A673 (cell line): ENCODE results near the gene ADRM1. TPM values are rescaled to one million over a fixed set of nuclear protein-coding genes. Genes with fewer than 3 reads are reported as not detected.

Source experiments
- BruUV-seq: library from RNA; stranded (reverse); fragments of 400-500 nt; replicated peaks from 2 replicates; lab custom pipeline; 2021; lab: Mats Ljungman, UMichigan
- CTCF ChIA-PET: fragments of 300-600 bp; sonication (Branson Sonifier 250); formaldehyde crosslinking; loops from one replicate; lab custom pipeline; 2022; ENCODE audit warnings: antibody characterized with exemption; lab: Charles Lee
- POLR2A ChIA-PET: fragments of 300-600 bp; sonication (Branson Sonifier 250); formaldehyde crosslinking; loops from one replicate; lab custom pipeline; 2022; ENCODE audit warnings: antibody characterized with exemption; ENCODE audit not compliant: low non-redundant PET; lab: Charles Lee
- DNase-seq: peaks from one replicate; pipeline ENCODE4 v3.0.0-alpha.2; 2015; ENCODE audit warnings: low spot score
- H3K27ac ChIP-seq: fragments of 200-600 bp; sonication (generic); 2 replicates; pipeline ENCODE4 v1.5.1; 2016; ENCODE audit warnings: mixed run types, low read depth, mild to moderate bottlenecking, mixed read lengths, antibody characterized with exemption, low read length; ENCODE audit not compliant: poor library complexity, severe bottlenecking
- H3K27me3 ChIP-seq: fragments of 200-600 bp; sonication (generic); replicated peaks from 2 replicates; pipeline ENCODE4 v1.6.1; 2017; ENCODE audit warnings: mixed run types, low read depth, mild to moderate bottlenecking, mixed read lengths, antibody characterized with exemption, low read length; ENCODE audit not compliant: insufficient read depth, poor library complexity
- H3K36me3 ChIP-seq: fragments of 200-600 bp; sonication (generic); 2 replicates; pipeline ENCODE4 v1.6.1; 2016; ENCODE audit warnings: mixed run types, mild to moderate bottlenecking, mixed read lengths, antibody characterized with exemption, low read length; ENCODE audit not compliant: insufficient read depth, poor library complexity, severe bottlenecking
- H3K4me1 ChIP-seq: fragments of 200-600 bp; sonication (generic); 2 replicates; pipeline ENCODE4 v1.6.1; 2017; ENCODE audit warnings: mixed run types, mild to moderate bottlenecking, mixed read lengths, antibody characterized with exemption, low read length; ENCODE audit not compliant: insufficient read depth, poor library complexity, severe bottlenecking
- H3K4me3 ChIP-seq: fragments of 200-600 bp; sonication (generic); 2 replicates; pipeline ENCODE4 v1.5.1; 2016; ENCODE audit warnings: low read depth, mixed run types, mild to moderate bottlenecking, mixed read lengths, low read length; ENCODE audit not compliant: poor library complexity, severe bottlenecking
- H3K9me3 ChIP-seq: fragments of 200-600 bp; sonication (generic); 2 replicates; pipeline ENCODE4 v1.6.1; 2016; ENCODE audit warnings: mixed run types, low read depth, mild to moderate bottlenecking, mixed read lengths, antibody characterized with exemption, low read length; ENCODE audit not compliant: poor library complexity, severe bottlenecking
- EZH2 ChIP-seq: fragments of 200-600 bp; sonication (generic); IDR thresholded peaks from 2 replicates; pipeline ENCODE4 v1.6.1; 2017; ENCODE audit warnings: borderline replicate concordance, low read depth, mild to moderate bottlenecking, mixed read lengths, antibody characterized with exemption, low read length; ENCODE audit not compliant: poor library complexity, severe bottlenecking
- intact Hi-C: fragments of 100-400 bp; cut with micrococcal nuclease; formaldehyde crosslinking; loops from one replicate; pipeline ENCODE4 v1.10.0; 2022; ENCODE audit not compliant: unreplicated experiment
- total RNA-seq: library from RNA; stranded (reverse); gene quantifications from 2 replicates; pipeline ENCODE4 v1.2.3, GENCODE V29; 2021
- TF ChIP-seq, protein P1 (sequence below): fragments of 300-800, 200-600 bp; sonication (generic); conservative IDR thresholded peaks from 2 replicates; pipeline ENCODE4 v1.5.1; 2017; ENCODE audit warnings: low read depth, mild to moderate bottlenecking, antibody characterized with exemption, low read length, moderate library complexity, mixed read lengths

Gene ADRM1
- total RNA-seq, 1 experiment from 2014 or later, result 252 TPM

- H3K27ac ChIP-seq, result no peak overlapping the region
- no peak for DNase-seq
- H3K27me3 ChIP-seq, result no peaks in the 10 kb centered on the region
- intact Hi-C loops, result no loop called here
- TF ChIP-seq, protein P1, sequence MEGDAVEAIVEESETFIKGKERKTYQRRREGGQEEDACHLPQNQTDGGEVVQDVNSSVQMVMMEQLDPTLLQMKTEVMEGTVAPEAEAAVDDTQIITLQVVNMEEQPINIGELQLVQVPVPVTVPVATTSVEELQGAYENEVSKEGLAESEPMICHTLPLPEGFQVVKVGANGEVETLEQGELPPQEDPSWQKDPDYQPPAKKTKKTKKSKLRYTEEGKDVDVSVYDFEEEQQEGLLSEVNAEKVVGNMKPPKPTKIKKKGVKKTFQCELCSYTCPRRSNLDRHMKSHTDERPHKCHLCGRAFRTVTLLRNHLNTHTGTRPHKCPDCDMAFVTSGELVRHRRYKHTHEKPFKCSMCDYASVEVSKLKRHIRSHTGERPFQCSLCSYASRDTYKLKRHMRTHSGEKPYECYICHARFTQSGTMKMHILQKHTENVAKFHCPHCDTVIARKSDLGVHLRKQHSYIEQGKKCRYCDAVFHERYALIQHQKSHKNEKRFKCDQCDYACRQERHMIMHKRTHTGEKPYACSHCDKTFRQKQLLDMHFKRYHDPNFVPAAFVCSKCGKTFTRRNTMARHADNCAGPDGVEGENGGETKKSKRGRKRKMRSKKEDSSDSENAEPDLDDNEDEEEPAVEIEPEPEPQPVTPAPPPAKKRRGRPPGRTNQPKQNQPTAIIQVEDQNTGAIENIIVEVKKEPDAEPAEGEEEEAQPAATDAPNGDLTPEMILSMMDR, result no peak
- TF ChIP-seq EZH2, result no peak
- H3K36me3 ChIP-seq, result no peaks in the 10 kb centered on the region
- ChIA-PET CTCF (no interaction called here), POLR2A (no interaction called here)
- no TSS peak for BruUV-seq
- H3K9me3 ChIP-seq, result no peaks in the 10 kb centered on the region
- H3K4me3 ChIP-seq, result no peak overlapping the region
- no peaks in the 10 kb centered on the region for H3K4me1 ChIP-seq
Measured at GRCh38 chr20:62323980-62324906, 21.4 kb downstream of the ADRM1 start.

DNA sequence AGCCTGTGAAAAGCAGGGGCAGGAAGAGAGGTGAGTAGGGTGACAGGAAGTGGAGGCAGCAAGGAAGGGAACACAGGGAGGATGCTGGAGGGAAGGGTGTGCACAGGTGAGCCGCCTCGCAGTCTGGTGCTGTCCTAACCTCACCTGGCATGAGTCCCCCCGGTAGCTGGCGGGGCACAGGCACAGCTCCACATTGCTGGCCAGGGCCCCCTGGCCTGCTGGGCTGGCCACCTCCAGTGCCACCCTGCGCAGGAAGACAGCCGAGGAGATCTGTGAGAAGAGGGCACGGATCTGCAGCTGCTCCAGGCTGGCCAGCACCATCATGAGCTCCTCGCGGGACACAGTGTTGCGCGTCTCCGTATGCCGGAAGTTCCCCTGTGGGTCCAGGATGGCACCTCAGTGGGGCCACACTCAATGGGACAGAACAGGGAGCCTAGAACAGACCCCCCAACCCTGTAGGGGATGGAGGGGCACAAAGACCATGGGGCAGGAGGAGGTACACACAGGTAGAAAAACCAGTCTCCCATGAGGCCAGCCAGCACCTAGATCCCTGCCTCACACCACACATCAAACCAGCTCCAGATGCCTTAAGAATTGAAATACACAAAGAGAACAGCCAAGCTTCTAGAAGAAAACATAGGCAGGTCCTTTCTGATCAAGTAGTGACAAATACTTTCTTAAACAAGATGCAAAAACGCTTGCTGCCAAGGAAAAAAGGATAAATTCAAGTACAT lies 22.5 kb downstream of the ADRM1 start:
- BruUV-seq, result no TSS peak
- H3K36me3 ChIP-seq, result no peaks in the 10 kb centered on the region
- H3K9me3 ChIP-seq, result no peaks in the 10 kb centered on the region
- TF ChIP-seq, protein P1, result no peak
- TF ChIP-seq EZH2, result no peak
- ChIA-PET CTCF (no interaction called here), POLR2A (no interaction called here)
- H3K4me3 ChIP-seq, result no peak overlapping the region
- no peak for DNase-seq
- intact Hi-C loops, result no loop called here
- H3K27me3 ChIP-seq, result no peaks in the 10 kb centered on the region
- H3K27ac ChIP-seq, result no peak overlapping the region
- H3K4me1 ChIP-seq, result no peaks in the 10 kb centered on the region

DNA sequence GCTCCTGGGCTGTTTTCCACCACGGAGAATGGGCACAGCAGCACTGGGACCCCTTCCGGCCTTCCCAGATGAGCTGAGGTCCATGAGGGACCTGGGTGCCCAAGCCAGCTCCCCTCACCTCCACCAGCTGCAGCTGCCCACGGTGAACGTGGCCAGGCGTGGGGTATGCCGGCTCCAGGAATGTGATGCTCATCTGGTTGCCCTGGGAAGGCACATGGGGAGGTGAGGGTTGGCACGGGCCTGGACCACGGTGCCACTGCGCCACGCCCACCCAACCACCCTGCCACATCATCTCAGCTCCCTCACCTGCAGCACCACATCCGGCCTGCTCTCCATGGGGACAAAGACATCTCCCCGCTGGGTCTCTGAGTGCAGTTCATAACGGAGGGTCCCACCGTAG lies 23.8 kb downstream of the ADRM1 start:
- ChIA-PET POLR2A (no interaction called here), CTCF (no interaction called here)
- BruUV-seq, result no TSS peak

More for the DNA sequence above, 23.8 kb downstream of the ADRM1 start:
- no peaks in the 10 kb centered on the region for H3K27me3 ChIP-seq
- H3K9me3 ChIP-seq, result no peaks in the 10 kb centered on the region
- H3K27ac ChIP-seq, result no peak overlapping the region
- DNase-seq, result no peak
- H3K4me1 ChIP-seq, result no peaks in the 10 kb centered on the region
- no peaks in the 10 kb centered on the region for H3K36me3 ChIP-seq
- H3K4me3 ChIP-seq, result no peak overlapping the region
- no peak for TF ChIP-seq EZH2
- TF ChIP-seq, protein P1, result no peak
- intact Hi-C loops, result no loop called here
